Mesothelial cell of epicardium (in vitro differentiated cells): ENCODE measurements around the gene EML6. TPM values are rescaled to one million over a fixed set of nuclear protein-coding genes. Genes with fewer than 3 reads are reported as not detected.

Experiments used
- DNase-seq, 2 experiments: peaks; one replicate each; pipeline ENCODE4 v3.0.0; 2021; ENCODE audit warnings: low spot score in 2 of 2; ENCODE audit not compliant: unreplicated experiment in 2 of 2
- H3K27ac Mint-ChIP-seq: 2 replicates; pipeline ENCODE4 v1.8.0; 2021; ENCODE audit warnings: mixed read lengths
- H3K27me3 Mint-ChIP-seq: 2 replicates; pipeline ENCODE4 v1.8.0; 2021; ENCODE audit warnings: low read depth, mixed read lengths
- H3K36me3 Mint-ChIP-seq: 2 replicates; pipeline ENCODE4 v1.8.0; 2021; ENCODE audit warnings: mixed read lengths
- H3K4me1 Mint-ChIP-seq: 2 replicates; pipeline ENCODE4 v1.8.0; 2021; ENCODE audit warnings: mixed read lengths
- H3K4me3 Mint-ChIP-seq: 2 replicates; pipeline ENCODE4 v1.8.0; 2021; ENCODE audit warnings: mild to moderate bottlenecking, moderate library complexity, mixed read lengths
- H3K9me3 Mint-ChIP-seq: 2 replicates; pipeline ENCODE4 v1.8.0; 2021; ENCODE audit warnings: mixed read lengths
- CTCF ChIP-seq: fragments of 200-600 bp; sonication (generic); IDR thresholded peaks from one replicate; pipeline ENCODE4 v1.5.0; 2021; ENCODE audit warnings: antibody characterized with exemption; ENCODE audit not compliant: unreplicated experiment
- total RNA-seq: library from RNA; stranded (reverse); gene quantifications from 3 replicates; pipeline ENCODE4 v1.2.1, GENCODE V29; 2021

Gene EML6
- total RNA-seq, 1 donor from 2014 or later, result 2.3 TPM

DNA sequence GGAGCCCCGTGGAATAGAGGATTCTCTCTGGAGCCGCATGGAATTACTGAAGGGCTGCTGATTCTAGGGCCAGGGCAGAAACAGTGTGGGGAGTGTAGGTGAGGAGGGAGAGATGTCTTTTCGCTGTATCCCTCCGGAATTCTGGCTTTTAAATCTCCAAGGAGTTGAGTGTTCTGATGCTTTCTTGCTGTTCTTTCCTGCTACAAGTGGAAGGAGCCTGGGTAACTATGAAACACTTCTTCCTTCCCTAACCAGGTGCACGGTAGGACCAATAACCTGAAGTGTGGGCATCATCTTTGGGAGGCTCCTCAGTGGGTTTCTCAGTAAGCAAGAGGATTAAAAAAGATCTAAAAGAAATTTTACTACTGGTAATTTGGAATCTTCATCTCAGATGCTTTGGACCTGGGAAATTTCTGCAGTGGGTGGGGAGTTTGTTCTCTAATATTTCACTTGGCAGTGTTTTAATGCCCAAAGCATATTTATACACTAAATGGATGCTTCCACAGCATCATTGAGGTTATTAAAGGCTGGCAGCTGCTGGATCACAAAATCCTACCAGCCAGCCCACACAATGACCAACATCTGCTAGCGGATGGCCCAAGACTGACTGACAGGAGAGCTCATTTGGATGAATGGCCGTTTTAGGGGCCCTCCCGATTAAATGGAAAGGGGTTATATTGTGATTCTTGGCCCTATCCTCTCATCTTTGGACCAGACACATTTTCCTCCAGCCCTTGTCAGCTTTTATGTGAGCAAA, 2.1 kb downstream of the EML6 start:
- no peak overlapping the region for H3K27ac Mint-ChIP-seq
- no peak for TF ChIP-seq CTCF
- H3K27me3 Mint-ChIP-seq, result peaks cover 63% of the 10 kb centered on the region
- H3K4me1 Mint-ChIP-seq, result peaks cover 18% of the 10 kb centered on the region
- peak overlapping the region; percentile 78 for H3K4me3 Mint-ChIP-seq
- no peaks in the 10 kb centered on the region for H3K36me3 Mint-ChIP-seq
- H3K9me3 Mint-ChIP-seq, result no peaks in the 10 kb centered on the region
- no peak for DNase-seq

- H3K4me3 Mint-ChIP-seq, result no peak overlapping the region
- no peak overlapping the region for H3K27ac Mint-ChIP-seq
- peaks cover 18% of the 10 kb centered on the region for H3K4me1 Mint-ChIP-seq
- peaks cover 67% of the 10 kb centered on the region for H3K27me3 Mint-ChIP-seq
- no peak for DNase-seq
- no peaks in the 10 kb centered on the region for H3K9me3 Mint-ChIP-seq
- H3K36me3 Mint-ChIP-seq, result no peaks in the 10 kb centered on the region
- TF ChIP-seq CTCF, result no peak
These were observed 3.0 kb downstream of the EML6 start for GRCh38 chr2:54726431-54726830.

DNA sequence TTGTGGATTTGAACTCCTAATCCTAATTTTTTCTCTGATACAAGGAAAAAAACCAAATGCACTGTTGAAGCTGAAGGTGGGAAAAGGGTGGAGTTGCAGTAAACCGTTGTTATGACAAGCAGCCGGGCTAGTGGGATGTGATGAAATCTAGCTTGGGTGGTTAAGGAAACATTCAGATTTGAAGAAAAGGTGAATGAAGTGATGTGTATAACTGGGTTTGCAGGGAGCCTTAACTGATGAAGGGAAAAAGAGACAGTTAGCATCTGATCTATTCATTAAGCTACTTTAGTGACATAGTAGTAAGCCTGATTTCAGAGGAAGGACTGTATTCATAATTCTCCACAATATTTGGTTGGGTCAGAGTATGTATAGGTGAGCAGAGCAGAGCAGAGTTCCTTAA, 3.5 kb downstream of the EML6 start:
- no peak overlapping the region for H3K27ac Mint-ChIP-seq
- H3K36me3 Mint-ChIP-seq, result no peaks in the 10 kb centered on the region
- TF ChIP-seq CTCF, result no peak
- peaks cover 4% of the 10 kb centered on the region for H3K9me3 Mint-ChIP-seq
- H3K4me1 Mint-ChIP-seq, result peaks cover 18% of the 10 kb centered on the region
- H3K27me3 Mint-ChIP-seq, result peaks cover 67% of the 10 kb centered on the region
- DNase-seq, result no peak
- H3K4me3 Mint-ChIP-seq, result no peak overlapping the region

DNA sequence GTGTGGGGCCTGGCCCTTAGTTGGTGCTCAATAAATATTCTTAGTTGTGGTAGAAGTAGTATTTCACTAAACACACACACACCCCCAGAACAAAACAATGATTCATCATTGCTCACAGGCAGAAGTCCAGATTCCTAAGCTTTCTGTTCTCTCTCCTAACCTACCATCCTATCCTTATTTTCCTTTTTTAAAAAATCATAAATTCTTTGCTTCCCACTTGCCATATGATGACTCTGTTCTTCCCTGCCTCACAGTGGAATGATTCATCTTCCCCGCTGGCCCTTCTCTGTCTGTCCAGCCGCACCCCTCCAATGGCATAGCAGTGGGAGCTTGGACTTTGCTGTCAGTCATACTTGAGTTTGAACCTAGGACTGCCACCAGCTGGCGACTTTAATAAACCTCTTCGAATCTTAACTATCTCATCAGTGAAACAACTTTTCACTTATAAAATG, 5.2 kb downstream of the EML6 start:
- H3K36me3 Mint-ChIP-seq, result no peaks in the 10 kb centered on the region
- no peak overlapping the region for H3K27ac Mint-ChIP-seq
- H3K27me3 Mint-ChIP-seq, result peaks cover 69% of the 10 kb centered on the region
- peaks cover 7% of the 10 kb centered on the region for H3K9me3 Mint-ChIP-seq
- peaks cover 10% of the 10 kb centered on the region for H3K4me1 Mint-ChIP-seq
- DNase-seq, result no peak
- TF ChIP-seq CTCF, result no peak
- H3K4me3 Mint-ChIP-seq, result no peak overlapping the region

DNA sequence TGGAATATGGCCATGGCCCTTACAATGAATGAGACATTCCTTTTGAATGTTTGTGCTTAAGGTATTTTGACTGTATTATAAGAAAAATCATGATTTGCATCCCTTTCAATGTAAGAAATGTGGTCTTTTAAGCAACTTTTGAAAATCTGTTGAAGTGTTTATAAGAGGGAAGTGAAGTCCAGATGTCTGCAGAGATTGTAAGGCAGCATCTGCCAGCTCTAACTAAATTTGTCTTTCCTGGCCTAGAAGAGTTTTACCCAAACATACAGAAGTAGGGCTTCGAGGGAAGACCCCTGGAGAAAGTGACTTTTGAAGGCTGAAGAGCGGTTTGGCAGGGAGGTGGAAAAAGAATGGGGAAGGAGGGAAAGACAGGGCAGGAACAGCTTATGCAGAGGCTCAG, 12.2 kb downstream of the EML6 start:
- H3K36me3 Mint-ChIP-seq, result no peaks in the 10 kb centered on the region
- DNase-seq, result no peak
- H3K9me3 Mint-ChIP-seq, result peaks cover 7% of the 10 kb centered on the region
- no peak for TF ChIP-seq CTCF
- peaks cover 9% of the 10 kb centered on the region for H3K27me3 Mint-ChIP-seq
- H3K4me3 Mint-ChIP-seq, result no peak overlapping the region
- no peak overlapping the region for H3K27ac Mint-ChIP-seq
- no peaks in the 10 kb centered on the region for H3K4me1 Mint-ChIP-seq
